Stomach (tissue), 4 donors: ENCODE data around the gene SMIM24.

Experiments
- POLR2A ChIP-seq, 4 donors: fragments of 450-650 bp; IDR thresholded peaks; one replicate each; pipeline ENCODE4 v1.6.1; 2016; ENCODE audit warnings: antibody characterized with exemption in 4 of 4, control low read depth in 2 of 4, mild to moderate bottlenecking in 1 of 4, moderate library complexity in 1 of 4
- TF ChIP-seq, protein P1 (sequence below), 7 experiments: fragments of 450-650 bp in 4 of 7; fragments of 200-600 bp in 3 of 7; sonication (generic) in 3 of 7; IDR thresholded peaks; one replicate each; pipeline ENCODE4 v1.5.1; 2016 to 2019; ENCODE audit warnings: antibody characterized with exemption in 7 of 7, control low read depth in 2 of 7, mild to moderate bottlenecking in 1 of 7

DNA sequence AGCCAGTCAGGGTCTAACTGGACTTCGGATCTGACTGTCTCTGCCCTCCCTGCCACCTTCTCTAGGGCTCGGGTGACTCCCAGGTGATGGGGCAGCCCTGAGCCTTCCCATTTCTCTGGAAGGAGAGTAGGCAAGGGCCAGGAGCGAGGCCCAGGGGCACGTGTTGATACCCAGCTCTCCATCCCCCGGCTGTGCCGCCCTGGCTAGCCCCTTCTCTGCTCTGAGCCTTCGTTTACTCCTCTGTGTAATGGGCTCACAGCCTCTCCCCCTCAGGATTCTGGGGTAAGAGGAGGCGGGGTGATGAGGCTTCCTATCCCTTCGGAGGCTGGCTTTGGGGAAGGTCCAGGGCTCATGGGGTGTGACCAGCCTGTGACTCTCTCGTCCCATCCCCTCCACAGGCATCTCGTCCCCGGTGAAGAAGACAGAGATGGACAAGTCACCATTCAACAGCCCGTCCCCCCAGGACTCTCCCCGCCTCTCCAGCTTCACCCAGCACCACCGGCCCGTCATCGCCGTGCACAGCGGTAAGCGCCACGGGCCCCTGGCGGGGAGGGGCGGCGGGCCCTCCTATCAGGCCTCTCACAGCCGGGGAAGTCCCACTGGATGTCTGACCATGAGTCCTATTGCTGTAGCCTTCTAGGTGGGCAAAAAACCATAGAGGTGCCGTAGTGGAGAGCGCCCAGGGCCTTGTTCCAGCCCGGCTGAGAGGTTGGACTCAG is 31.6 kb downstream of the SMIM24 start:
- TF ChIP-seq, protein P1, sequence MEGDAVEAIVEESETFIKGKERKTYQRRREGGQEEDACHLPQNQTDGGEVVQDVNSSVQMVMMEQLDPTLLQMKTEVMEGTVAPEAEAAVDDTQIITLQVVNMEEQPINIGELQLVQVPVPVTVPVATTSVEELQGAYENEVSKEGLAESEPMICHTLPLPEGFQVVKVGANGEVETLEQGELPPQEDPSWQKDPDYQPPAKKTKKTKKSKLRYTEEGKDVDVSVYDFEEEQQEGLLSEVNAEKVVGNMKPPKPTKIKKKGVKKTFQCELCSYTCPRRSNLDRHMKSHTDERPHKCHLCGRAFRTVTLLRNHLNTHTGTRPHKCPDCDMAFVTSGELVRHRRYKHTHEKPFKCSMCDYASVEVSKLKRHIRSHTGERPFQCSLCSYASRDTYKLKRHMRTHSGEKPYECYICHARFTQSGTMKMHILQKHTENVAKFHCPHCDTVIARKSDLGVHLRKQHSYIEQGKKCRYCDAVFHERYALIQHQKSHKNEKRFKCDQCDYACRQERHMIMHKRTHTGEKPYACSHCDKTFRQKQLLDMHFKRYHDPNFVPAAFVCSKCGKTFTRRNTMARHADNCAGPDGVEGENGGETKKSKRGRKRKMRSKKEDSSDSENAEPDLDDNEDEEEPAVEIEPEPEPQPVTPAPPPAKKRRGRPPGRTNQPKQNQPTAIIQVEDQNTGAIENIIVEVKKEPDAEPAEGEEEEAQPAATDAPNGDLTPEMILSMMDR (IDR thresholded peaks at IDR 0.05): no peak
- TF ChIP-seq POLR2A (IDR thresholded peaks at IDR 0.05): no peak
